Epithelial cell of esophagus (primary cell): ENCODE measurements around the gene NBEAL2.
"Not testable (repeated sequence)": the region's sequence is repeated elsewhere in the genome, so short reads cannot be mapped to it uniquely, and the experiment has no call there.

Experiments
- DNase-seq: peaks from one replicate; pipeline ENCODE4 v3.0.0; 2010; ENCODE audit warnings: low read depth
- H3K4me3 ChIP-seq: 2 replicates; pipeline ENCODE4 v1.5.1; 2011; ENCODE audit warnings: mild to moderate bottlenecking, low read length, control low read depth
- CTCF ChIP-seq: IDR thresholded peaks from 2 replicates; pipeline ENCODE4 v1.5.1; 2011; ENCODE audit warnings: low read depth, mild to moderate bottlenecking, low read length, control low read depth, inconsistent platforms; ENCODE audit not compliant: insufficient read depth; ENCODE audit errors: missing control alignments

NBEAL2 gene

DNA sequence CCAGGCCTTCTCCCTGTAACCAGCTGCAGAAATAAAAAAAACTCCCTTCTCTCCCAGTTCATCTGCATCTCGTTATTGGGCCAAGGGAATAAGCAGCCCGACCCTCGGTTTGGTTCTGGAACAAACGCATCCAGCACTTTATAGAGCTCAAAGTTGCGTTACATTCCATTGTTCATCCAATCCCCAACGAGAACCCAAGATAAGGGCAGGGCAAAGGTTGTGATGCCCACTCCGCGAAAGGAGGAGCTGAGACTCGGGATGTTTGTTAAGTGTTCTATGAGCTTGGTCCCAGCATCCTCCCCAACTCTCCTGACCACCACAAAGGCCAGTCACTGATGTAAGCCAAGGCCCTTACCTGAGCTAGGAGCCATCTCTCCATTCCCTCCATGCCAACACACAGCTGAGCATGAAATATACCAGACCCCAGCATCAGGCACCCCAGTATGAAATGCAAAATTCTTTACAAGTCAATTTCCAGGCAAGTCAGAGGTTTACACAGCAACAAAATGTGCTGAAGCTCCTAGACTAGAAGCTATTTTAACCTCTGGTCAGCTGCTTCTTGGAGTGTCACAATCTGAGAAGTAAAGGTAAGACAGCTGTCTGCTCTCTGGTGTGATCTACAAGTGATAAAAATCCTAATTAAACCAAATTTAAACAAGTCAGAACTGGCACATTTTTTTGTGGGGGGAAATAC lies 20.9 kb upstream of the NBEAL2 start:
- TF ChIP-seq CTCF: no peak
- DNase-seq: no peak
- H3K4me3 ChIP-seq: no peak overlapping the region

- H3K4me3 ChIP-seq: no peak overlapping the region
- DNase-seq: no peak
Measured at GRCh38 chr3:46959161-46959511, 20.3 kb upstream of the NBEAL2 start.

GRCh38 chr3:46960081-46960701 lies 19.3 kb upstream of the NBEAL2 start:
- no peak for TF ChIP-seq CTCF
- peak overlapping the region; percentile 48 for H3K4me3 ChIP-seq
- DNase-seq: peak; percentile 94

More at GRCh38 chr3:46959161-46959511, 20.3 kb upstream of the NBEAL2 start:
- no peak for TF ChIP-seq CTCF

DNA sequence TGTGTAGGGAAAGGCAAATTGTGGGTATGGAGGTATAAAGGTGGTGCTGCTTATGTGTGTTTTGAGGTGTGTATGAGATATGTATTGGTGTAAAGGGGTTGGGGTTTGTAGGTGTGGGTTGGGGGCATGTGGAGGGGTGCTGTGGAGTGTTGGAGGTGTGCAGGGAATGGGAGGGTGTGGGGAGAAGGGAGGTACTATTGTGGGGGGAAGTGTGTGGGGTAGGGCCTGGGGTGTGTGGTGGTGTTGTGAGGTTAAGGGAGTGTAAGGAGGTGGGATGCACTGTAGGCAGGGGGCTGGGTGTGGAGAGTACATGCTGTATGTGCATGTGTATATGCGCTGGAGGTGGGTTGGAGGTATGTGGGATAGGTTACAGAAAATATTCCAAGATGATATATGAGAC lies 18.6 kb upstream of the NBEAL2 start:
- TF ChIP-seq CTCF: no peak
- peak overlapping the region; percentile 48 for H3K4me3 ChIP-seq
- no peak for DNase-seq

DNA sequence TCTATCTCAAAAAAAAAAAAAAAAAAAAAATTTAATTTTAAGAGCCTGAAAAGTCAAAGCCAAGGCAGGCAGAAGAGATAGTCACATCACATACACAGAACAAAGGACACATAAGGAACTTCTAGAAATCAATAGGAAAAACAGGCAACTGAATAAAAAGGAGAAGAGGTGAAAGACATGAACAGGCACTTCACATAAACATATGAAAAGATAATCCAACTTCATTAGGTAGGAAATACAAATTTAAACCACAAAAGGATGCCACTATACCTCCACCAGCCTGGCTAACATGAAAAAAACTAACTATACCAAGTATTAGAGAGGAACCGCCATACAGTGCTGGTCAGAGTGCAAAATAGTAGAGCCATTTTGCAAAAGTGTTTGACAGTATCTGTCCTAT lies 17.0 kb upstream of the NBEAL2 start:
- no peak overlapping the region for H3K4me3 ChIP-seq
- DNase-seq: no peak
- TF ChIP-seq CTCF: no peak

GRCh38 chr3:46962990-46963389 lies 16.5 kb upstream of the NBEAL2 start:
- no peak for DNase-seq
- TF ChIP-seq CTCF: no peak
- H3K4me3 ChIP-seq: no peak overlapping the region

DNA sequence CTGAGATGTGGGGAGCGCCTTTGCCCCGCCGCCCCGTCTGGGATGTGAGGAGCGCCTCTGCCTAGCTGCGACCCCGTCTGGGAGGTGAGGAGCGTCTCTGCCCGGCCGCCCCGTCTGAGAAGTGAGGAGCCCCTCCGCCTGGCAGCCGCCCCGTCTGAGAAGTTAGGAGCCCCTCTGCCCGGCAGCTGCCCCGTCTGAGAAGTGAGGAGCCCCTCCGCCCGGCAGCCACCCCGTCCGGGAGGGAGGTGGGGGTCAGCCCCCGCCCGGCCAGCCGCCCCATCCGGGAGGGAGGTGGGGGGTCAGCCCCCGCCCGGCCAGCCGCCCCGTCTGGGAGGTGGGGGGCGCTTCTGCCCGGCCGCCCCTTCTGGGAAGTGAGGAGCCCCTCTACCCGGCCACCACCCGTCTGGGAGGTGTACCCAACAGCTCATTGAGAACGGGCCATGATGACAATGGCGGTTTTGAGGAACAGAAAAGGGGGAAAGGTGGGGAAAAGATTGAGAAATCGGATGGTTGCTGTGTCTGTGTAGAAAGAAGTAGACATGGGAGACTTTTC lies 15.4 kb upstream of the NBEAL2 start:
- not testable (repeated sequence) for H3K4me3 ChIP-seq, DNase-seq
